SIG-M5 (cell line): ENCODE measurements around the gene CACNA2D1.

ENCODE experiments used
- DNase-seq: peaks from one replicate; lab custom pipeline; 2025; lab: John Stamatoyannopoulos, UW

The CACNA2D1 gene

GRCh38 chr7:82443547-82444219 is at the start of gene CACNA2D1:
Gene CACNA2D1, minus strand, starts transcription at chr7:82443777.
- DNase-seq, result no peak

DNA sequence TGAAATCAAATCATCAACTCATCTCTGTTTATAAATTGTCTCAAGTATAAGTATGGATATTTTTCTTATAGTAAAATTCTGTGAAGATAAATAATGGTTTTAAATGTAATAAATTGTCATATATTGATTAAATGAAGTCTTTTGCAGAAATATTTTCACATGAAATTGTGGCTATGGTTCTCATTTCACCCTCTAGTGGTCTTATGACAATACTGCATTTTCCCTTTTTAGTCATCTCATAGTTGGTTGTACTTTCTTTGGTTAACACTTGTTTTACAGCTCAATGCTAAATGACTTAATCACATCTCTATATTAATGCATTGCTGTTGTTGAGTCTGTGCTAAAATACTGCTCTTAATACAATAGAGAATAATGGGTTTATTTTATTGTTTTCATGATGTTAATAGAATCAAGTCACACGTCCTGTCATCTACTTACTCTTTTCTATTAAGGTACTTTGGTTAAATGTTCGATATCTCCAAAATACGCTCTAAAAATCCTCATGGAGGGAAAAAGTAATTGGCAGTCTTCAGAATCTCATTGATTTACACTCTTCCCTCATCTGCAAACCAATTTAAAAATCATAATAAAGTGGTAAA is 38.0 kb upstream of the CACNA2D1 start:
- no peak for DNase-seq

- DNase-seq, result no peak
Observed at GRCh38 chr7:82477733-82478515, 34.3 kb upstream of the CACNA2D1 start.

DNA sequence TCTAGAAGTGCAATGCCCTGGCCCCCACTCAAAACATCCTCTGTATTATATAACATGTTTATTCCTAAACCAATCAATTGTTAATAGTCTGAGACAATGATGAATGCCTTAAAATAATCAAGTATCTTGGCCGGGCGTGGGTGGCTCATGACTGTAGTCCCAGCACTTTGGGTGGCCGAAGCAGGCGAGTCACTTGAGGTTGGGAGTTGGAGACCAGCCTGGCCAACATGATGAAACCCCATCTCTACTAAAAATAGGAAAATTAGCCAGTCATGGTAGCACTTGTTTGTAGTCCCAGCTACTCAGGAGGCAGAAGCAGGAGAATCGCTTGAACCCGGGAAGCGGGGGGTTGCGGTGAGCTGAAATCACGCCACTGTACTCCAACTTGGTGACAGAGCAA is 29.4 kb upstream of the CACNA2D1 start:
- DNase-seq, result no peak

GRCh38 chr7:82471351-82472020 is 27.9 kb upstream of the CACNA2D1 start:
- no peak for DNase-seq

GRCh38 chr7:82469207-82469606 is 25.6 kb upstream of the CACNA2D1 start:
- DNase-seq, result no peak

- DNase-seq, result no peak
Observed at GRCh38 chr7:82468435-82468834, 24.9 kb upstream of the CACNA2D1 start.

GRCh38 chr7:82467020-82467419 is 23.4 kb upstream of the CACNA2D1 start:
- no peak for DNase-seq

DNA sequence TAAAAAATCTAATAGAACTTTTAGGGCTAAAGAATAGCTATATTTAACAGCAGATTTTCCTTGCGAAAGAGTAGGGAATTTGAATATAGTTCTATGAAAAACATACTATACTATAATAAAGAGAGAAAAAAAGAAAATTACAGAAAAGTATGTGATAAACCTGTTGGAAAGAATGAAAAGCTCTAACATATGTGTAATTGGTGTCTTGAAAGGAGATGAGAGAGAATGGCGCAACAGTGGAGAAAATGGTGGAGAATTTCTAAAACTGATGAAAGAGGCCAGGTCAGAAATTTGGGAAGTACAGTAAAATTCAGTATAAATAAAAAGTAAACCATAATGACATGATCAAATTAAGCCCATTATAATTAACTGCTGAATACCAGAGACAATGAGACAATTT is 20.8 kb upstream of the CACNA2D1 start:
- DNase-seq, result no peak

- DNase-seq, result no peak
Observed at GRCh38 chr7:82455295-82455694, 11.7 kb upstream of the CACNA2D1 start.

GRCh38 chr7:82450759-82451158 is 7.2 kb upstream of the CACNA2D1 start:
- no peak for DNase-seq

DNA sequence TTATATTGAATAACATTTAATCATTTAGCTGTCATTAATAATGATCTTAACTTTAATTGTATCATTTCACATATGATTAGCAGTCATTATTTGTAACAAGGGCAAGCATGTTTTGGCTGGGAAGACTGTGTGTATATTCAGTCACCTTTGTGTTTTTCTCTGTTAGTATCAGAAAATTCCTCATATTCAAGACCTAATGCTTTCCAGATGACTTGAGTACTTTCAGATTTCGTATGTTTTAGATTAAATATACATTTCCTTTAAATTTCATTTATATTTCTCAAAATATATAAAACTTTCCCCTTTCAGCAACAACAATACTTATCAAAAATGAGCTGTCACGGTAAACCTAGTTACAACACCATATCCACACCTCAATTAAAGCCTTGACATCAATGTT is 6.3 kb upstream of the CACNA2D1 start:
- DNase-seq, result no peak

DNA sequence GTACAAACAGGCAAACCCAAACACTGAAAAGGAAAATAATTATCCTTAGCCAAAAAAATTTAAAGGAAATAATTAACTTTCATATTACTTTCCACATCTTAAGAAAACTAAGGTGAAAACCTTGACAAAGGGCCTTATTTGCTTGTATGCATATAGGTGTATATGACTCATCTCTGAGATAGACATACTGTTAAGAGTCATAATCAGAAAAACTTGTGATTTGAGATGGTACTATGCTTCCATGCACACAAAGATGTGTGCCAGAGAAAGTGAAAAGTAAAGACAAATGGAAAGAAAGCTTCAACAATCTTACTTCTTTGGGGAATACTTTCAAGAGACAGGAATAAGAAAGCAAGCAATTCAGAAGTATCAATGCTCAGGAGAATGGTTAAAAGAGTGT is 3.3 kb upstream of the CACNA2D1 start:
- DNase-seq, result no peak

DNA sequence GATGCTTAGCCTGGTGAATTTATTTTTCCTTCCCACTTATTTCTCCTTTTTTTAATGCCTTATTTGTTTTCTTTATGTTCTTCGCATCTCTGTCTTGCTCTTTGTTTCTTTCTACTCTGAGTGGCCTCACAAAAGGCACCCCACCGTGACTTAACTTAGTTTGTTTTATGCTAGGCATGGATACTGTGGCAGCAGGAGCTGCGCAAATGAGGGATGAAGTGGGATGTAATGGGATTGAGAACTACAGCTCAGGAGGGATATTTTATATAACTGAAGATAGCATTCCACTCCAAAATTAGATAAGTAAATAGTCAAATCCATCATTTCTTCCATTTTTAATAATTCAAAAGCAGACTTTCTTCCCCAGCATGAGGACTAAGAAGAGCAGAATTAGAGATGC is 1.7 kb upstream of the CACNA2D1 start:
- DNase-seq, result no peak

DNA sequence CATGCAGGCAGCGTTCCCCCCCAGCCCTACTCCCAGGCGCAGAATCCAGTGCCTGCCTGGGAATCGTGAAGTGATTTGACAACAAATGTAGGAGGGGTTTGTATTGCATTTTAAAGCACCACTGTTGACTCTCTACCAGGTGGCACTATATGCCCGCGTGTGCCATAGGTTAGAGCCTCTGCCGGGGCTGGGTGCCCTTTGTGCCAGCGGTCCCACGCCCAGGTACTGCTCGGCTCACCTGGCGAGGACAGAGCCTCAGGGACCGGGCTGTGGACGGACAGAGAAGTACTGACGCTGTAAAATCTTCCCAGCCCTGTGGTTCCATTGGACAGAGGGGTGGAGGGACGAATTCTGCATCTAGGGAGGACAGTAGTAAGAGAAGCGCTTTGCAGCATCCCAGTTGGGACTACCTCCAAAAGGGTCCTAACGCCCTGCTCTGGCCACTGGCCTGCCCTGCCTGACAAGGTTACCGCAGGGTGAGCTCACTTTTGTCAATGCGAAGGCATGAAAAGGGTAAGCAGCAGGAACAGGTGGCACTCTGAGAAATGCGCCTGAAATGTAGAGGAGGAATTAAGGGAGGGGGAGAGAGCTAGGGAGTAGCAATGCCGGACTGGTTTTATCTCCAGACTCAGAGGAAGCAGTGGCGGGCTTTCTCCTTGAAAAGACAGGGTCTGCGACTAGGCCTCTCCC is 788 bp upstream of the CACNA2D1 start:
- DNase-seq, result no peak

DNA sequence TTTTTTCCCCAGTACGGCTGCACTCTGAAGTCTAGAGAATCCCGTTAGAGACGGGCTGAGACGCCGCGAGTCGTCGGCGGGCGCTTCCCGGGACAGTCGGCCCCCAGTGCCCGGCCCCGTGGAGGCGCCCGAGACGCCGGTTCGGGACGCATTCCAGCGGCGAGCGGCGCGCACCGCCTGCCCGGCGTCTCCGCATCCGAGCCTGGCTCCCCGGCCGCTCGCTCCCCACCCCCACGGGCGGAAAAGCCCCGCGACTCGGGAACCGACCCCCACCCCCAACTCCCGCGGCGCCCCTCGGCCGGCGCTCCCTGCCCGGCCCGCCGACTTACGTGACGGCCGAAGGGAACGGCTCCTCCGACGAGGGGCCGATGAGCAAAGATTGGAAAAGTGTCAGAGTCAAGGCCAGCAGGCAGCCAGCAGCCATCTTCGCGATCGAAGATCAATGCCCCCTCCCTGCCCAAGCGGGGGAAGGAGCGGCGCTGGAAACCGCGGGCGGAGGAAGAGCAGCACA is 486 bp downstream of the CACNA2D1 start:
- DNase-seq, result no peak

DNA sequence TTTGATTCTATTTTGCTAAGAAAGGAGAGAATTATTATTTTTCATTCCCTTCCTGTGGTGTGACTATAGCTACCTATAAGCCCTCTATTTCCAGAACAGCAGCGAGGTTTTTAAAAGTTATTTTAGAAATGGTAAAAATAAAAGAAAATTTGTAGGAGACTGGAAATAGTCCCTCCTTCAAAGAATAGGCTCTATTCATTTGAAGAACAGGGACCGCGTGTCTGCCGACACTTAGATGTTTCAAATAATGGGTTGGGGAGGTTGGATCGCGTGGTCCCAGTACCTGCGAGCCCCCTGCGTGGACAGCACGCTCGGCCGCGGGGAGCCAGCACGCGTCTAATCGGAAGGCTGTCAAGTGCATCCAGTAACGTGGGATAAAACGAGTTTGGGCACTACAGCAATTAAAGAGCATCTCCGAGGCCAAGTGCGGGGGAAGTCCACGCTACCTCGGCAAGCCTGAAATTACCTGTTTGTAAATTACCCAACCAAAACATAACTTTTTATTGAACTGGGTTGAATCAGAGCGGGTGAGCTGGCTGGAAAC is 1.0 kb downstream of the CACNA2D1 start:
- DNase-seq, result no peak

GRCh38 chr7:82441669-82442478 is 1.7 kb downstream of the CACNA2D1 start:
- no peak for DNase-seq

- DNase-seq, result no peak
Observed at GRCh38 chr7:82438521-82438920, 5.1 kb downstream of the CACNA2D1 start.

- DNase-seq, result no peak
Observed at GRCh38 chr7:82435769-82436168, 7.8 kb downstream of the CACNA2D1 start.
